Psoas muscle (tissue), 8 donors: Measurements from ENCODE around the gene TRAF3. TPM values are rescaled to one million over a fixed set of nuclear protein-coding genes. Genes with fewer than 3 reads are reported as not detected.
A peak's percentile ranks its signal among the peaks of the same experiment; 100 is the strongest.

Experiments
- ATAC-seq, 4 donors: fragments of 200-7000 bp; cut with Tn5 transposase; one replicate each; pipeline ENCODE4 v1.9.1; 2020; ENCODE audit warnings: moderate library complexity in 3 of 4, mild to moderate bottlenecking in 2 of 4
- DNase-seq, 2 donors: peaks; one replicate each; pipeline ENCODE4 v3.0.0-alpha.2; 2020
- H3K27ac ChIP-seq: fragments of 200-600 bp; one replicate; pipeline ENCODE4 v1.8.0; 2022
- H3K27me3 ChIP-seq, 3 donors: fragments of 200-600 bp in 1 of 3; one replicate each; pipeline versions ENCODE4 v1.6.1 to v1.8.0; 2013 to 2022; ENCODE audit warnings: low read length in 2 of 3, mild to moderate bottlenecking in 2 of 3, moderate library complexity in 1 of 3; ENCODE audit not compliant: insufficient read depth in 3 of 3
- H3K36me3 ChIP-seq, 2 donors: fragments of 200-600 bp in 1 of 2; one replicate each; pipeline versions ENCODE4 v1.6.1 to v1.8.0; 2013 to 2022; ENCODE audit warnings: low read depth in 1 of 2, mild to moderate bottlenecking in 1 of 2, moderate library complexity in 1 of 2; ENCODE audit not compliant: insufficient read depth in 1 of 2
- H3K4me1 ChIP-seq: fragments of 200-600 bp; one replicate; pipeline ENCODE4 v1.8.0; 2022
- H3K4me3 ChIP-seq: fragments of 200-600 bp; one replicate; pipeline ENCODE4 v1.8.0; 2022; ENCODE audit warnings: mild to moderate bottlenecking
- H3K9me3 ChIP-seq: fragments of 200-600 bp; one replicate; pipeline ENCODE4 v1.8.0; 2022
- CTCF ChIP-seq: fragments of 200-600 bp; IDR thresholded peaks from one replicate; pipeline ENCODE4 v1.8.0; 2022; ENCODE audit warnings: antibody characterized with exemption
- WGBS, 3 donors: extraction: QIAGEN DNeasy Blood & Tissue Kit; methylation state at CpG; one replicate each; pipeline versions ENCODE4 v1.1.6 to v1.1.7; 2013; 5-methylcytosine and 5-hydroxymethylcytosine counted together
- intact Hi-C, 2 donors: fragments of 100-400 bp; cut with DNase I; formaldehyde crosslinking; loops; one replicate each; pipeline versions ENCODE4 v1.11.0 to v1.14.2; 2022
- polyA plus RNA-seq, 3 donors: library from polyadenylated mRNA; stranded (reverse); fragments of 200-250 nt; gene quantifications; one replicate each; pipeline ENCODE4 v1.2.3, GENCODE V29; 2013
- total RNA-seq, 4 donors: library from RNA; stranded (reverse); fragmentation: NEBNext Ultra II Directional in 2 of 4; extraction: Animal tissue kit (Norgen Biotek cat#: 25700) in 2 of 4; gene quantifications; one replicate each; pipeline versions ENCODE4 v1.2.1 to v1.2.4, GENCODE V29; 2021 to 2023
- donor health status: healthy with polysubstance abuse.
- donor health status: DM: no; HTN: no; CAD: no; lungs with moderate emphysema.
- donor health status: Bipolar disorder and iron deficiency.
- donor health status: healthy.
- donor health status: DM: yes; HTN: yes; CAD: no.
- donor health status: DM: no; HTN: no; CAD: no.
- donor health status: DM: no; HTN: no; CAD: no.
- donor health status: DM: yes; HTN: yes; CAD: no.

Gene TRAF3
- total and polyA plus RNA-seq, 7 donors: 3.3 to 16.3 (median 8.1) TPM

DNA sequence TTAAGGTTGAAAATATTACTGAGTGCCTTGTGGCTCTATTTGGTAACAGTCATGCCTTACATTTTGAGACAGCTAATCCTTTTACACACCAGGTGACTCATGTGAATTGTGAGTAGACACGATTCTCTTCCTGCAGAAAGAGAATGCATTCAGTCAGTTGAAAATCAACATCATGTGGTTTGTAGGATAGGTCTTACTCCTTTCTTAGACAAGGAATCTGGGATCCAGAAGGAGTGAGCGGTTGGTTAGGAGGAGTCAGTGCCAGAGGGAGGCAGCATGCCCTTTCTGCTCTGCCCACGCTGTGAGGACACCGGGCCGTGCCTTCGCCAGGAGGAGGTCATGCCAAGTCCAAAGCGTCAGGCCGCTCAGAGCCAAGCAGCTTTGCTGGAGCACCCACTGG lies 47.6 kb downstream of the TRAF3 start:
- DNase-seq (peak; percentile 59 to 81), ATAC-seq (peak; percentile 91 to 98 (median 95))
- H3K4me1 ChIP-seq: peaks cover 13% of the 10 kb centered on the region
- H3K4me3 ChIP-seq: no peak overlapping the region
- intact Hi-C loops: loop anchor here in 1 of 2 donors (5.0 kb wide), 1 partner anchor 52 kb away; no protein-coding TSS in a partner anchor
- H3K27me3 ChIP-seq: no peaks in the 10 kb centered on the region
- no peaks in the 10 kb centered on the region for H3K36me3 ChIP-seq
- no peak overlapping the region for H3K27ac ChIP-seq
- WGBS, 3 donors: 38 to 42% (median 39%) methylated on average over 8 of the region's 8 CpGs
- no peaks in the 10 kb centered on the region for H3K9me3 ChIP-seq
- TF ChIP-seq CTCF: peak; percentile 7

DNA sequence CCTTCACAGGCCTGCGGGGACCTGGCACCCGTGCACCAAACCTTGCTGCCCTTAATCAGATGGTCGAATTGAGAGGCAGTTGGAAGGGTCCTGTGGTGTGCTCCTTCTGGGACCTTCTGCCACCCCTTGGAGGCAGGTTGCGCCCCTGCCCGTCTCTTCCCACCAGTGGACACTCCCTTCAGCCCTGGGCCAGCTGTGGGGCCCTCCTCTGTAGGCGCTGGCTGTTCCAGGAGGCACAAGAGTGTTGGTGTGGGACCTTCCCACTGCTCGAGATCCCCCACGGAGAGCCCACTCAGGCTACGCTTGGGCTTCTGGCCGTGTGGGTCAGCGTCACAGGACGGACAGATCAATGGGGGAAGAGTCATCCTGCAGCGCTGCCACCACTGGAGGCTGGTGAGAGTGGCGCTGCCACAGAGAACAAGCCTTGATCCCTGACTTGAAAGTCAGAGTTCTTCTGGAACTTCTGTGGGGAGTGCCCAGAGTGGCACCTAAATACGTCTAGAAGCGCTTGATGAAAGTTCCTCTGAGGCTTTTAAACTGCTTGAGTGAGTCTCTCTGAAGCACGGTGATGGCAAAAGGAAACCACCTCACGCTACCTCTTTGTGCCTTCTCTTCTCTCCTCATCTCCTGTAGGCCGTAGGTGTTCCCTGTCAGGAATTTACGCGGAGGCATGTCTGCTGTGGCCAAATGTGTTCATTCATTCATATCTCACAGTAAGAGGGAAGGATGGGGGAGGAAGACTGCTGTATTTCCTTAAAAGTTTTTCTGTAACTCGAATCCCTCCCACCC lies 48.3 kb downstream of the TRAF3 start:
- Histone ChIP-seq H3K36me3 (no peaks in the 10 kb centered on the region), H3K27ac (no peak overlapping the region), H3K4me3 (no peak overlapping the region), H3K4me1 (peaks cover 13% of the 10 kb centered on the region), H3K27me3 (no peaks in the 10 kb centered on the region), H3K9me3 (no peaks in the 10 kb centered on the region)
- no peak for DNase-seq
- peak in 3 of 4 donors; percentile 21 to 36 (median 22) for ATAC-seq
- intact Hi-C loops: no loop called here
- TF ChIP-seq CTCF: no peak
- WGBS, 3 donors: 80 to 90% (median 82%) methylated on average over 22 of the region's 22 CpGs

DNA sequence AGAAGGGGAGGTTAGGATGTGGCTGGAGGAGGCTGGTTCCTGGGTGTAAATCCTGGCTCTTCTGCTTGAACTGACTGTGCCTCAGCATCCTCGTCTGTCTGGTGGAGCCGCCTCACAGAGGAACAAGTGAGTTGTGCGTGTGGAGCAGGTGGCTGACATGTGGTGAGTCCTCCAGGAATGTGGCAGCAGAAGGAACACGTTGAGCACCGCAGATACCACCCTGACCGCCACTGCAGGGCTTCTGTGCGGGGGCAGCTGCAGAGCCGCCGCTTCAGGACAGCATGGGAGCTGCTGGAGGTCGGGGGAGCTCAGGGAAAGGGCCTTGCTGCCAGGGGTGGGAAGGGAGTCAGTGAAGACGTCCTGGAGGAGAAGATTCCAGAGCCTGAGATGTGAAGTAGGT lies 48.9 kb downstream of the TRAF3 start:
- DNase-seq (no peak), ATAC-seq (no peak)
- Histone ChIP-seq H3K27ac (no peak overlapping the region), H3K4me1 (peaks cover 13% of the 10 kb centered on the region), H3K36me3 (no peaks in the 10 kb centered on the region), H3K27me3 (no peaks in the 10 kb centered on the region), H3K9me3 (no peaks in the 10 kb centered on the region), H3K4me3 (no peak overlapping the region)
- no peak for TF ChIP-seq CTCF
- intact Hi-C loops: no loop called here
- WGBS, 3 donors: 87 to 92% (median 90%) methylated on average over 11 of the region's 11 CpGs

GRCh38 chr14:102826751-102827675 lies 49.8 kb downstream of the TRAF3 start:
- intact Hi-C loops: no loop called here
- no peak for TF ChIP-seq CTCF
- Histone ChIP-seq H3K27ac (no peak overlapping the region), H3K27me3 (no peaks in the 10 kb centered on the region), H3K4me1 (peaks cover 13% of the 10 kb centered on the region), H3K4me3 (no peak overlapping the region), H3K9me3 (no peaks in the 10 kb centered on the region), H3K36me3 (no peaks in the 10 kb centered on the region)
- no peak for ATAC-seq
- DNase-seq: no peak
- 90 to 93% (median 93%) methylated on average over 24 to 25 of the region's 25 CpGs for WGBS, 3 donors
